T-helper 1 cell treated with Interleukin-12 subunit alpha and Interleukin-12 subunit beta and Interleukin-4 antibody, amounts not matched to agents 30 μg/mL and 1 μg/mL, for 36 hours (primary cell): Measurements from ENCODE around the gene KLRC3.
"Not testable (repeated sequence)": the region's sequence is repeated elsewhere in the genome, so short reads cannot be mapped to it uniquely, and the experiment has no call there.

Experiments
- H3K27ac Mint-ChIP-seq: one replicate; pipeline ENCODE4 v1.8.0; 2021; ENCODE audit warnings: mild to moderate bottlenecking, mixed read lengths
- H3K27me3 Mint-ChIP-seq: one replicate; pipeline ENCODE4 v1.8.0; 2021; ENCODE audit warnings: low read depth, mixed read lengths
- H3K36me3 Mint-ChIP-seq: one replicate; pipeline ENCODE4 v1.8.0; 2021; ENCODE audit warnings: low read depth, mixed read lengths
- H3K4me1 Mint-ChIP-seq: one replicate; pipeline ENCODE4 v1.8.0; 2021; ENCODE audit warnings: low read depth, mixed read lengths
- H3K4me3 Mint-ChIP-seq: one replicate; pipeline ENCODE4 v1.8.0; 2021; ENCODE audit warnings: mild to moderate bottlenecking, moderate library complexity, mixed read lengths
- H3K9me3 Mint-ChIP-seq: one replicate; pipeline ENCODE4 v1.8.0; 2021; ENCODE audit warnings: mixed read lengths

The KLRC3 gene

GRCh38 chr12:10420334-10420733 lies at the start of gene KLRC3:
Gene KLRC3, minus strand, starts transcription at chr12:10420595. Its CDS starts 45 bp downstream, at chr12:10420550.
- not testable (repeated sequence) for H3K9me3 Mint-ChIP-seq, H3K4me3 Mint-ChIP-seq, H3K36me3 Mint-ChIP-seq, H3K27me3 Mint-ChIP-seq, H3K27ac Mint-ChIP-seq, H3K4me1 Mint-ChIP-seq

GRCh38 chr12:10469701-10470100 lies 49.3 kb upstream of the KLRC3 start:
- no peaks in the 10 kb centered on the region for H3K4me1 Mint-ChIP-seq
- no peak overlapping the region for H3K4me3 Mint-ChIP-seq

GRCh38 chr12:10466311-10466710 lies 45.9 kb upstream of the KLRC3 start:
- Mint-ChIP-seq H3K9me3 (peaks cover 13% of the 10 kb centered on the region), H3K27ac (no peak overlapping the region), H3K4me1 (no peaks in the 10 kb centered on the region), H3K4me3 (no peak overlapping the region), H3K36me3 (no peaks in the 10 kb centered on the region), H3K27me3 (peaks cover 8% of the 10 kb centered on the region)

More at GRCh38 chr12:10469701-10470100, 49.3 kb upstream of the KLRC3 start:
- H3K27ac Mint-ChIP-seq, result no peak overlapping the region
- H3K27me3 Mint-ChIP-seq, result no peaks in the 10 kb centered on the region
- no peaks in the 10 kb centered on the region for H3K9me3 Mint-ChIP-seq
- no peaks in the 10 kb centered on the region for H3K36me3 Mint-ChIP-seq

- H3K4me3 Mint-ChIP-seq, result no peak overlapping the region
- no peak overlapping the region for H3K27ac Mint-ChIP-seq
- H3K36me3 Mint-ChIP-seq, result peaks cover 3% of the 10 kb centered on the region
- peaks cover 43% of the 10 kb centered on the region for H3K9me3 Mint-ChIP-seq
- H3K27me3 Mint-ChIP-seq, result peaks cover 7% of the 10 kb centered on the region
- H3K4me1 Mint-ChIP-seq, result no peaks in the 10 kb centered on the region
These were observed 37.4 kb upstream of the KLRC3 start for GRCh38 chr12:10457760-10458159.

GRCh38 chr12:10456856-10457255 lies 36.5 kb upstream of the KLRC3 start:
- Mint-ChIP-seq H3K36me3 (peaks cover 3% of the 10 kb centered on the region), H3K4me3 (no peak overlapping the region), H3K4me1 (no peaks in the 10 kb centered on the region), H3K9me3 (peaks cover 40% of the 10 kb centered on the region), H3K27me3 (peaks cover 5% of the 10 kb centered on the region), H3K27ac (no peak overlapping the region)

- peaks cover 3% of the 10 kb centered on the region for H3K36me3 Mint-ChIP-seq
- H3K9me3 Mint-ChIP-seq, result peaks cover 37% of the 10 kb centered on the region
- no peak overlapping the region for H3K4me3 Mint-ChIP-seq
- no peaks in the 10 kb centered on the region for H3K4me1 Mint-ChIP-seq
- peaks cover 3% of the 10 kb centered on the region for H3K27me3 Mint-ChIP-seq
- no peak overlapping the region for H3K27ac Mint-ChIP-seq
These were observed 35.4 kb upstream of the KLRC3 start for GRCh38 chr12:10455766-10456165.

- Mint-ChIP-seq H3K27ac (no peak overlapping the region), H3K36me3 (peaks cover 3% of the 10 kb centered on the region), H3K4me1 (no peaks in the 10 kb centered on the region), H3K27me3 (no peaks in the 10 kb centered on the region), H3K9me3 (peaks cover 33% of the 10 kb centered on the region), H3K4me3 (no peak overlapping the region)
These were observed 34.1 kb upstream of the KLRC3 start for GRCh38 chr12:10454531-10454930.

GRCh38 chr12:10453156-10453555 lies 32.8 kb upstream of the KLRC3 start, which contains the start of gene KLRC1:
Gene KLRC1, minus strand, starts transcription at chr12:10453377. Its CDS starts 2,221 bp downstream, at chr12:10451156.
- Mint-ChIP-seq H3K36me3 (peaks cover 3% of the 10 kb centered on the region), H3K4me1 (no peaks in the 10 kb centered on the region), H3K4me3 (no peak within 1 kb of the TSS), H3K27me3 (no peaks in the 10 kb centered on the region), H3K27ac (no peak within 1 kb of the TSS), H3K9me3 (peaks cover 29% of the 10 kb centered on the region)

GRCh38 chr12:10448236-10448635 lies 27.8 kb upstream of the KLRC3 start:
- Mint-ChIP-seq H3K27ac (no peak overlapping the region), H3K4me3 (no peak overlapping the region)

GRCh38 chr12:10446052-10446451 lies 25.7 kb upstream of the KLRC3 start:
- not testable (repeated sequence) for H3K36me3 Mint-ChIP-seq, H3K27ac Mint-ChIP-seq, H3K27me3 Mint-ChIP-seq, H3K9me3 Mint-ChIP-seq, H3K4me1 Mint-ChIP-seq, H3K4me3 Mint-ChIP-seq

More at GRCh38 chr12:10448236-10448635, 27.8 kb upstream of the KLRC3 start:
- no peaks in the 10 kb centered on the region for H3K4me1 Mint-ChIP-seq
- no peaks in the 10 kb centered on the region for H3K9me3 Mint-ChIP-seq
- no peaks in the 10 kb centered on the region for H3K36me3 Mint-ChIP-seq
- no peaks in the 10 kb centered on the region for H3K27me3 Mint-ChIP-seq

- not testable (repeated sequence) for H3K9me3 Mint-ChIP-seq, H3K27me3 Mint-ChIP-seq, H3K4me1 Mint-ChIP-seq, H3K4me3 Mint-ChIP-seq, H3K36me3 Mint-ChIP-seq, H3K27ac Mint-ChIP-seq
These were observed 20.7 kb upstream of the KLRC3 start for GRCh38 chr12:10441144-10441543.

- not testable (repeated sequence) for H3K27me3 Mint-ChIP-seq, H3K4me1 Mint-ChIP-seq, H3K4me3 Mint-ChIP-seq, H3K27ac Mint-ChIP-seq, H3K36me3 Mint-ChIP-seq, H3K9me3 Mint-ChIP-seq
These were observed 19.3 kb upstream of the KLRC3 start for GRCh38 chr12:10439608-10440274.

GRCh38 chr12:10437601-10438000 lies 17.2 kb upstream of the KLRC3 start:
- not testable (repeated sequence) for H3K36me3 Mint-ChIP-seq, H3K9me3 Mint-ChIP-seq, H3K4me3 Mint-ChIP-seq, H3K27ac Mint-ChIP-seq, H3K27me3 Mint-ChIP-seq, H3K4me1 Mint-ChIP-seq

GRCh38 chr12:10435816-10436215 lies 15.4 kb upstream of the KLRC3 start, which contains the start of gene KLRC2:
Gene KLRC2, minus strand, starts transcription at chr12:10436010. Its CDS starts 24 bp downstream, at chr12:10435986.
- H3K27me3 Mint-ChIP-seq, H3K36me3 Mint-ChIP-seq, H3K4me1 Mint-ChIP-seq, H3K27ac Mint-ChIP-seq, H3K9me3 Mint-ChIP-seq, H3K4me3 Mint-ChIP-seq: not testable (repeated sequence)

GRCh38 chr12:10430623-10431022 lies 10.2 kb upstream of the KLRC3 start:
- not testable (repeated sequence) for H3K27ac Mint-ChIP-seq, H3K36me3 Mint-ChIP-seq, H3K9me3 Mint-ChIP-seq, H3K27me3 Mint-ChIP-seq, H3K4me1 Mint-ChIP-seq, H3K4me3 Mint-ChIP-seq

- not testable (repeated sequence) for H3K27me3 Mint-ChIP-seq, H3K4me3 Mint-ChIP-seq, H3K27ac Mint-ChIP-seq, H3K9me3 Mint-ChIP-seq, H3K36me3 Mint-ChIP-seq, H3K4me1 Mint-ChIP-seq
These were observed 5.5 kb upstream of the KLRC3 start for GRCh38 chr12:10425938-10426337.
